Kidney tubule cell (primary cell): ENCODE measurements around the gene YOD1.

Experiments
- DNase-seq: peaks from one replicate; pipeline ENCODE4 v3.0.0-alpha.2; 2018; ENCODE audit warnings: low spot score

The YOD1 gene

DNA sequence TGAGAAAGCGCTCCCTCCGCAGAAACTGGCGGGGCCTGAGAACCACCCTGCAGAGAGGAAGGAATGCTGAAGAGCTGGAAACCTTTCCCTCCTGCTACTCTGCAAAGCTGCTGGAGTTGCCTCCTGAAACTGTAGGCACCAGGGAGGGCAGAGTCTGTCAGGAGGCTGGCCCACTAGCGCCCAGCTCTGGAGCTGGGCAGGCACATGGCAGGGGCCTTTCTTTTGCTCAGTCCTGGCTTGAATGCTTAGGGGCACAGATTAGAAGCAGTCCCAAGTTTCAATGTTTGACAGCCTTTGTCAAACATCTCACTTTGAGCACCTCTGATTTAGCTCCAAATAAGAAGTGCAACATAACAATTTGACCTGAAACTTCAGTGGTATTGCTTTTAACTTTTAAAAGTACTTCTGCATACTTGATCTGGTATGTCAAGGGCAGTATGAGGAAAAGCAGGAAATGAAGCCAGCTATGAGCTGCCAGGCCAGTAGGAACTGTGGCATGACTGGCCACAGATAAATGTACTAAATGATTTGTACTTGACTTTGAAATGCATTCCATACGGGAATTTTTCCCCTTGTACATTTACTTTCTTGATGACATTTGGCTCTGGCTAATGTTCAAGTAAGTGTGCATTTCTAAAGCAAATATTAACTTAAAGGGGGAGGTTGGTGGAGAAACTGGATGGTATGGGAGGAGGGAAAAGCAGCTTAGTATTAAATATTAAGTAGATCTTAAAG lies 25.7 kb downstream of the YOD1 start:
- peak; percentile 89 for DNase-seq

DNA sequence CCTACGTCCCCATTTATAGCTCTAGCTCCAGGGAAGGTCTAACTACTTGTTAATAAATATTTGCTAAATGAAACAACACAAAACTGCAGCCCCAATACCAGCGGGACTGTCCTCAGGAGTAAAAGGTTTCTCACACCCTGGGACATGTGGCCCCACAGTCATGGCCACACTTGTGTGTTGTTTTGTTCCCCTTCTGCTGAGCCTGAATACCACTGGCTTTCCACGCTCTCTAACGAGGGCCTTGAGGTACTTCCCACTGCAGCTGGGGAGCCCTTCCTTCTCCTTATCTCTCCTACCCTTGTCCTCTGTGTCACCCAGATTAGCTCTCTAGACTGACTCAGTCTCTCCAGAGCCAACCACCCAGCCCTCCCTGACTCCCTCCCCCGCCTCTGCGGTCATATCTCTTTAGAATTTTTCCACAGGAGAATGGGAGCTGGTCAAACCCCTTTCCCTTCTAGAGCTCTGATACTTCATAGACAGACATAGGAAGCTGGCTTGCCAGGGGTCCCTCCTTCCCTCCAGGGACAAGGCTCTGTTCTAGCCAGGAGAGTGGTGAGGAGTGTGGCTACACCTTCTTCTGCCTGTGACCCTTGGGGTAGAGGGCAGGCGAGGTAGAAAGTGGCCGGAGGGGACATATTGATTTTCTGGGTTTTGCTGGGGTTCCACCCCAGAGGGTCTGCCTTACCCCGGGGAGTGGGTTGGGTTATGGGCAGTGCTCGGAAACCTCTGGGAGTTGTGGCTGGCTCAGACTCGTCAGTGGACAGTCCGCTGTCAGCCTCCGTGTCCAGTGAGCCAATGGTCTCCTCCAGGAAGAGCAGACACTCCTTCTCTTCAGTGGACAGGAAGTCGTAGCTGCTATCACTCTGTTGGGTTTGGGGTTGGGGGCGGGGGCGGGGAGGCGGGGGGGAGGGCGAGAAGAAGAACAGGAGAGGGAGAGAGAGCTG lies 26.5 kb downstream of the YOD1 start:
- no peak for DNase-seq

DNA sequence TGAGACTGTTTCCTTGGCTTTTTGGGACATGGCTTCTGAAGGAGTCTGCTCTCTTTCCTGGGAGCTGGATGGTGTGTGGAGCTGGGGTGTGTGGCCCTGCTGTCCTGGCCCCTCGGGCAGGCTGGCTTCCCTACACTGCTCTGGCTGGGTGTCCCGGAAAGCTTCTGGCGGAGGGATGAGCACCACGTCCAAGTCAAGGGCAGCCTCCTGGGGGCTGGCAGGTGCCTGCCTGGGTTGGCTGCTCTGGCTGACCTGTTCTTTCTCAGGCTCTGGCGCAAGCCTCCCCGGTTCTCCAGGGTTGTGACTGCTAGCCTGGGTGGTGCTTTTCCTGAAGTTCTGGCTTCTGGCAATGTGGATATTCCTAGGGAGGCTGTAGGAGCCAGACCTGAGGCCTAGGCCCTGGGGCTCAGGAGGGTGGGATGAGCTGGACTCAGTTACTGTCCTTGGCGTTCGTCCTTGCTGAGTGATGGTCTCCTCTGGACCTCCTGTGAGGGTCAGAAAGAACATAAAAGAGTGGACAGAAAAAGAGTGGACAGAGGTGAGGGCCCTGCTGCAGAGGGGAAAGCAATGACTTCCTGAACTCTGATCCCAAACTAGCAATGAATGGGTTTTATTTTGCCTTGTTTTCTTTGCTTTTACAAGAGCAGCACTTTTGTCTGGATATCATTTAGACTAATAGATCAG lies 27.9 kb downstream of the YOD1 start:
- DNase-seq = no peak

DNA sequence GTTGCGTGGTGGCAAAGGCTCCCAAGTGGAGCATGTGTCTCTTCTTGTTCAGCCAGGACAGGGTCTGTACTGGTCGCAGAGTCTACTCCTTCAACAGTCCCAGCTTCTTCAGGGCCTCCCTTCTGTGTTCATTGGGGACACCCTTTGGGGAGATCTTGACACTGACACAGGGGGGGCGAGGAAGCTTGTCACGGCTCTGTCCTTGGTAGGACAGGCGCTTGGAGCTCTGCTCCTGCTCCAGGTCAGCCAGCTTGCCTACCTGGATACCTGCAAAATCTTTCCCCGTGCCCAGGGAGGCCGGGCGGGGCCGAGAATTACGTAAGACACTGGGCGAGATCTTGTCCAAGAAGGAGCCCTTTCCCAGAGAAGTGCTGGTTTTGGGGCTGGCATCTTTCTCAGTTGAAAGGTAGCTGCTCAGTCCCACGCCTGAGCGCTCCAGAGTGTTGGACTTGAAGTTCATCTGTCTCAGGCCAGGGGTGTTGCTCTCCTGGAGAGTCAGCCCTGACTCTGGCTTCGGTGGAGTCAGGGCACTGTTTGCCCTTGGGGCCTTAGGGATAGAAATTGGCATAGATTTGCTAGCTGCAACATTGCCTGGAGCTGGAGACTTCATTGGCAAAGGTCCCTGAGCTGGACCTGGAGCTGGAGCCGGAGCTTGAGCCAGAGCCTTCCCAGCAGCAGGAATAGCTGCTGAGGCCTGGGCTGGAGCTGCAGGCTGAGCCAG lies 29.0 kb downstream of the YOD1 start:
- no peak for DNase-seq

DNA sequence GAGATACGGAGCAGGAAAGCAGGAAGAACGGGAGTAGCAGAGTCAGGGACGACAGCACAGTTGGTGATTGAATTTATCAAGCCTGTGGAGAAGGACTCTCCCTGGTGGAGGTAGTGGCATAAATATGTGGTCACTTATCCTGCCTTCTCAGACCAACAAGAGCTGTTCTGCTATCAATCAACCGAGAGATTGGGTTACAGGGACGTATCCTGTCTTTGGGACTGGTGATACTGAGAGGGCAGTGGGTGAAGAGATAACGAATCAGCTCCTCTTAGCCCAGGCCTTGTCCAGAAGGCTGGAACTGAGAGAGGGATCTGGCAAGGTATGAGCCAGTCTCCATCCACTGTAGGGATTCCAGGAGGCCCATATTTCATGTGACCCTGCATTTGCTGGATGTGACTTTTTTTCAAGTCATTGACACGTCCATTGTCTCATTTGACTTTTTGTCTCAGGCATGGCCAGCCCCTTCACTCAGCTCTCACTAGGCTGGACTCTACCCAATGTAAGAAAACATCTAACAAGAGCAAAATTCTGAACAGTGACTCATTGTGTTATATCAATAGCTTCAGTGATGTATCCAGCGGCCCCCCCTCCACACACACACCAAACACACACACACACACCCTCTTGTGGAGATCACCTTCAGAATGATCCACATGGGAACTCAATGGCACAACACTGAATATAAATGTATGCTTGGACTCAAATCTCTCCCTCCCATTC lies 29.7 kb downstream of the YOD1 start:
- DNase-seq = no peak

DNA sequence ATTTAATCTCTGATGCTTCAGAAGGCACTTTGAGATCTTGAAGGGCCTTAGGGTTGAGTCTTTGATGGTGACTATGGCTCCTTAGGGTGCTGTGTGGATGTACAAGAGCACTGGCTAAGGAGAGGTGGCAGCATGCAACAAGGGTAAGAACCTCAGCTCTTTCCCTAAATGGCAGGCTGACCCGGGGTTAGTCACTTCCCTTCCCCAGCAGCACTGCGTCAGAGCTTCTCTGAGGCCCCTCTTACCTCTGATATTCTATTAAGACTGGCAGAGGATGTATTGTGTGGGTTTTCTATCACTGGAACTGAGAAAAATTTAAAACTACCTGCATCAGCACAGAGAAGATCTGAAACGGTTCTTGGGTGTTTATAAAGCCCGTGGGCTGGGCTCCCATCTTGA lies 30.3 kb downstream of the YOD1 start:
- no peak for DNase-seq

DNA sequence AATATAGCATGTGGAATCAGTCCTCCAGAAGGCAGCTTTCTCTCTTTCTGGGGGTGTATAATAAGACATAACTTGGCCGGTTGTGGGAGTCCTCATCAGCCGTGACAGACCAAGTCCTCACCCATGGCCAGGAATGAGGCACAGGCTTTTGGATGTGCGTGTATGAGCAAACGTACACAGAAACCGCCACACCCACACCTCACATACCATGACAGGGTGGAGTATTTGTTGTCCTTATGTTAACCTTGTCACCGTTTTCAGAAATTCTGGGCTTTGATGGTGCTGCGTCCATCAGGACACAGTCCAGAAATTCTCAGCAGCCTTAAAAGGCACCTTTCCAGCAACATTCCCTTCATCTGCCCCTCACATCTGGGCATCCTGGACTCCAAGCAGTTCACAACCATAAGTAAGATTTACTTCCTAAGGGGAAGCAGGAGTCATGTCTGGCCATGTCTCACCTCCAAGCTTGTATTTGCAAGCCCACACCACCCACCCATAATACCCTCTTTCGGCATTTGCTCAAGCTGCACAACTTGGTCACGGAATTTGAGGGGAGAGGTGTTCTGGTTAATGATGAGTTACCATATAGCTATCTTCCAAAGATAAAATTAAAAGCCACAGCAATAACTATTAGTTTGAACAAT lies 30.8 kb downstream of the YOD1 start:
- DNase-seq = peak; percentile 56

DNA sequence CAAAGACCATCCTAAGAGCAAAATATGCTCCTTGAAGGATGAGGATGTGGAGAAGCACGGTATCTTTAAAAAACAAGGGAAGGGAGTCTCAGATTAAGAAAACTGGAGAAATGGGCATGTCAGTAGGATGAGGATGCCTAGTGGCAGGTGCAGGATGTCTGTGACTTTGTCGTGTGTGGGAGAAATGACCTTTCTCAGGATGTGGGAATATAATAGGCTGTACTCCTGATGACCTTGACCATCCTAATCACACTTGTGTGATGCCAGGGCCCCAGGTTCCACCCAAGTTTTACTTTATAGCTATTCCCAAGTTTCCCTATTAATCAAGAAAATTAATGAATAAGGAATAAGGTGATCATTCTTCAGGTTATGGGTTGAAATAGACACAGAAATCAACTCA lies 31.3 kb downstream of the YOD1 start:
- DNase-seq = no peak

DNA sequence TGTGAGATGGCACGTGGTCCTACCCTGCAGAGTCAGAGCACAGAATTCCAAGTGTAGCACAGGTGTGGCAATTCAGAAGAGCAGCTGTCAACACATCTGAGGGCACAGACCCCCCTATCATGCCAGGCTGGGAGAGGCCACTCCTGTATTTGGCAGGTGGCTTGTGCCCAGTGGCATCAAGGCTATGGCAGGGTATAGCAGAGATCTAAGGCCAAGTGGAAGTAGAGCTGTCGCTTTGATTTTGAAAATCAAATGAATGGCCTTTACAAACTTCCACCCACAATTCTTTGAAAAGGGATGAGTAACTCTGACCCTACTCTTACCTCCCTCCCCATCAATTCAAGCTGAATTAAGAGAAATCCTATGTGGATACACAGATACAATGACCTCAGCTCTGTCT lies 31.8 kb downstream of the YOD1 start:
- no peak for DNase-seq

DNA sequence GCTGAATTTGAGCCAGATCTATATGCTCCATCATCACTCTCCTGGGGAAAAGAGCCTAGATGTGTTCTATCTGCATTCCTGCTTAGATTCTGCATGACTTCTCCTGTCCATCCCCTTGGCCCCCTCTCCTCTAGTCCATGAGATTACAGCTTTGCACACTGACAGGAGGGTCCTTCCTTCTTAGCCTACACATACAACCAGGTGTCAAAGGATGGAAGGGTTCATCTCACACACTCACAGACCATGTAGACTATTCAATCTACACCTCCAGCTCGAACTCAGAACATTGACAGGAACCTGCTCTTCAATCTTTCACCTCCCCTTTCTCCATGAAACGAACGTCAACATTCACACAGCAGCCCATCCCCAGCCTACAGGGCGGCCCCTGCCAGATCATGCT lies 32.3 kb downstream of the YOD1 start:
- DNase-seq = no peak

DNA sequence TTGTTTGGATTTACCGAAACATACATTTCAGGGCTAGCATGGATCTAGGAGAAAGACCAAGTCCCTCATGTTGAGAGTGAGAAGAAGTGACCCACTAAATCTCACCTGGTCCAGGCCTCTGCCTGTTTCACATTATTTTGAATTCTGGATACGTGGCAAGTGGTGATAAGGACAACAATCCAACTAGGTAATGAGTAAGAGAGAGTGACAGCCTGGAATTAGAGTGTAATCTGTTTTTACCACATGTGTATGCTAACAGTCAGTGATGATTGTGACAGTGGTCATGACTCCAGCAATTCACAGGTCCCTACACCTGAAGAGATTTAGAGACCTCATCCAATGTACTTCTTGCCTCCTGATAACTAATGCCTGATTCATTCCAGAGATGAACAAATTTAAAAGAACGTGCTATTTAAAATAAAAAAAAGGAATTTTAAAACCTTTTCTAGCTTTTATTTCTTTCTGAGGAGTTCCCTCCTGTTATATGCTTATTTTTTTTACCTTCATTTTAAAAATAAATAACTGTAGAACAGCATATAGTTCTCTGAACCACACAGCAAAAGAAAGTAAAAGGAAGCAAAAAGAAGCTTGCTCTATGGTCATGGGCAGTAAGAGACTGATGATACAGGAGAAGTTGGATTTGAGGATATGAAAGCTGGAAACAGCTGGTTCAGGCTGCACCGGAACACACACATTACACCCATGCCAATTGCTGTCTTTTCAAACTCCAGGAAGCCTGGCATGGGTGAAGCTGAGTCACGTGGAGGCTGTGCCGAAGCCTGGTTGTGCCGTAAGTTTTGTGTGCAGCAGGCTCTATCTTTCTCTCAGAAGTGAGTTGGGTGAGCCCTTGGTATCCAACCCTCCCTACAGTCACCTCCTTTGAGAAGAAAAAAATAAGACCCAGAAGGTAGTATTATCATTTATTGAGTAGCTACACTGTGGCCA lies 33.1 kb downstream of the YOD1 start:
- peak; percentile 67 for DNase-seq

DNA sequence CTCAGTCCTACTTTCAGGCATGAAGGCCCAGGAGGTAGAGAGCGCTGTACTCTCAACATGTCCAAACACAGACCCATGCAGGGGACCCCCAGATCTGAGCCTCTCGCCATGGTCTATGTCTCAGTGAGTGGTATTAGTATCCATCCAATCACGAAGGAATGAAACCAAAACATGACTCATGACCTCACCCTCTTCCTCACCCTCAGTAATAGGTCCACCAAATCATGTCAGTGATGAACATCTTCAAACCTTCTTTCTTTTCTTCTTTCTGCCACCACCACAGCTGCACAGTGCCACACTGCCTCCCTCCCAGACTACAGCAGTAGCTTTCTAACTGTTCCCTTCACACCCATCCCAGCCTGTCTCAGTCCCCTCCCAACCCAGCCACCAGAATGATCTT lies 35.2 kb downstream of the YOD1 start:
- no peak for DNase-seq

DNA sequence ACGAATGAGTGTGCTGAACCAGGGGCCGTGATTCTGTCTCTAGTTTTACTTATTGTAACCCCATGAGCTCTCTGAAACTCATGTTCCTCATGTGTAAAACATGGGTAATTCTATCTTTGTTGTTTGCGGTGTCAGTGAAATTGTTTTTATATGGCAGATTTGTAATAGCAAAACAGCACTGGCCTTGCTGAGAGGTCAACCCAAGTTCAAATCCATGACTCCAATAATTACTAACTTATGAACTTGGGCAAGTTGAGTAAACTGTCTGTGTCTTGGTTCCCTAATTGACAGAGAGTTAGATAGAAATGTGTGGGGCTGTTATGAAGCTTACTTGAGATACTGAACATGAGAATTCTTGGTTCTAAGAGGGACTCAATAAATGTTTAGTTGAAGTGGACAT lies 36.3 kb downstream of the YOD1 start:
- DNase-seq = no peak

DNA sequence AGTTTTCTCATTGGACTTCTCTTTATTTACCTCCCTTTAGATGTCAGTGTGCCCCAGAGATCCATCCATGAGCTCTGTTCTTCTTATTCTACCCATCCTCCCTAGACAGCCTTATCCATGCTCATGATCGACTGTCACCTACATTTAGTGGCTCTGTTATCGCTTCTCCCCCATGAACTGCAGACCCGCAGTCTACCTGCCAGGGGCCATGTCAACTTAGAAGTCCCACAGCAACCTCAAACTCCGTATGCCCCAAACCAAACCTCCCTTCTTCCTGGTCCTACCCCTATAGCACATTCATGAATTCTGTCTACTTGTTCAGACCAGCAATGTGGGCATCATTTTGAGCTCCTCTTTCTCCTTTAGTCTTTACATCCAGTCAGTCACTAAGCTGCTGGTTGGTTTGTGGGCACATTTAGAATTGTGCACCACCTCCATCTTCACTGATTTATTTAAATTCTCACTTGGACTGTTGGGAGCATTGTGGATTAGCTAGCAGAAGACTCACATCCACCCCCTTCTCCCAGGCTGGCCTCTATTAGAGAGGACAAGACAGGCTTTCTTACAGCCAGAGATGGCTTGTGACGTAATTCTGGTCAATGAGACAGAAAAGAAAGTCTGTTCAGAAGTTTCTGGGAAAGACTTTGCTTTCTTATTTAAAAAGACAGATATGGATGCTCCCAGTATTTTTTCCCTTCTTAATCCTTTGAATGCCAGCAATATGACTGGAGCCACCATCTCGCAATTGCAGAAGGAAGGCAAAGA lies 37.5 kb downstream of the YOD1 start:
- no peak for DNase-seq

DNA sequence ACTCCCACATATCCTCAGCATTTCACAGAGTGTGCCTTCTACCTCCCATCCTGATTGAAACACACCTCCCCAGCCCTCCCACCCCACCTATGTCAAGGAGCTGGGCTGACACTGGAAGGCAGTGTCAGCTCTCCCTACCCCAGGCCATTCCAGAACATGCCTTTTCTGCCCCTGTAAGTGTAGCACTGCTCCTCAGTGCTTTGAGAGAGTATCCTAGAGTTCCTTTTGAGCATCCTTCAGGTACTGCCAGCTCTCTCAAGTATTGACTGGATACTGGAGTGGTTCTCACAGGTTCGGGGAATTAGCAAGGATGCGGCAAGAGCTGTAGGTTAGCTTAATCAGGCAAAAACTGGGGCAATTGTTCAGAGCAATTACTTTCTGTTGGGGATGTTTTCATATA lies 40.3 kb downstream of the YOD1 start:
- DNase-seq = no peak

DNA sequence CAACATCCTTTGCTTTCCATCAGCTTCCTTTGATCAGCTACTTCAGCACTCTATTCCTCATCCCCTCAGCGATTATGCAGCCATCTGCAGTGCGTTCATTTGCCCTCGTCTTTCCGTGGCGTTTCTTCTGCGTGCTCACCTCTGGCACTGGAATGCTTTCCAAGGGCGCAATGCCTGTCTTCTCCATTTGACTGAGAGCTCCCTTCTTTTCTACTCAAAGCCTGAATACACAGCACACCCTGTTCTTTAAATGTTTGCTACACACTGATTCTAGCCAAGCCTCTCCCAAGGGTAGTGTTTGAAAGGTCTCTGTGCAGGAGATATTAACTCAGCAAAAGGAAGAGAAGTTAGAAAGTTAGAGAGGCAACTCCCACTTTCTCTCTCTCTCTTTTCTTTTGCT lies 41.1 kb downstream of the YOD1 start:
- no peak for DNase-seq

DNA sequence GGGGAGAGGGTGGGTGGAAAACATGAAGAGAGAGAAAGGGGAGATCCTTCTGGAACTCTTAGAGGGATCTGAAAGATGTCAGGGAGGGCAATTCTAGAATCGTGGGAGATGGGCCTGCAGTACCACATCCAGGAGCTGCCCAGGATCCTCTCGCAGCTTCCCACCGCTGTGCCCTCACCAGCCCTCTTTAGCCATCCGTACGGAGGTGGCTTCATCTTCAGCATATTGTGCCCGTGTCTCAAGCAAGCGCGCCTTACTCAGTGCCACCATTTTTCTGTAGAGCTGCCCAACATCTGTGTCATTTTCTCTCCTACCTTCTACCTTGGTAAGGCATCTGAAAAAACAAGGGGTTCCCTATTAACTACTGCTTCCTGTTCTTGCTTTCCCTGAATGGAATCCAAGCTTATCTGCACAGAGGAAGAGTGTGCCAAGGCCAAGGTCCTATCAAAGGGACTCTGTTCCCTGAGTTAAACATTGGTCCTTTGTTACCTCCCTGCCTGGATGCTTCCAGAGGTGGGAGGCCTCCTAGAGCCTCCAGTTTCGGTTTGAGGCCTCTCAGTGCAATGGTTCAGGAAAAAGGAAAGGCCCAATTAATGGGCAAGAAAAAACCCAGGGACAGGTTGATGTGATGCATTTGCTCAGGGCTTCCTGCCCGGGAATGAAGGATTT lies 41.7 kb downstream of the YOD1 start:
- DNase-seq = no peak

DNA sequence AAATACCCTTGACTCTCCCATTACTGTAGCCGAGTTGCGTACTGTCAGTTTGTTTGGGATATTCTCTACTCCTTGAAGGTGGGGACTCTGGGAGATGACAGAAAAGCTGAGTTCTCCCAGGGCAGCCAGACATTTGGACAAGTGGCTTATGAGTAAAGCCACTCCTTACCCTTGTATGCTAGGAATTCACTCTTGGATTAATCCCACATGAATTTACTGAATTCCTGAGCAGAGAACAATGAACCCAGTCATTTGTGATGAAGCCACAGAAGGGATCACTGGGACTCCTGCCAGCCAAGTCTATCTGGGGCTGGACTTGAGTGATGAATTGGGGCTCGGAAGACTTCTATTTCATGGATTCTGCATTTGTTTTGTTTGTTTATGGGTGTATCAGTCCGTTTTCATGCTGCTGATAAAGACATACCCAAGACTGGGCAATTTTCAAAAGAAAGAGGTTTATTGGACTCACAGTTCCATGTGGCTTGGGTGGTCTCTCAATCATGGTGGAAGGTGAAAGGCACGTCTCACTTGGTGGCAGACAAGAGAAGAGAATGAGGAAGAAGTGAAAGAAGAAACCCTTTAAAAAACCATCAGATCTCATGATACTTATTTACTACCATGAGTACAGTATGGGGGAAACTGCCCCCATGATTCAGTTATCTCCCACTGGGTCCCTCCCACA lies 43.5 kb downstream of the YOD1 start:
- DNase-seq = peak; percentile 98
